H1 (cell line): ENCODE results near the gene TEAD1. TPM values are rescaled to one million over a fixed set of nuclear protein-coding genes. Genes with fewer than 3 reads are reported as not detected.

Experiments
- BRCA1 ChIP-seq: IDR thresholded peaks from 2 replicates; pipeline ENCODE4 v1.6.1; 2012; ENCODE audit warnings: low read depth, low read length, improper control_type of control experiment
- CREB1 ChIP-seq: IDR thresholded peaks from 2 replicates; pipeline ENCODE4 v1.6.1; 2012; ENCODE audit warnings: inconsistent platforms
- SP2 ChIP-seq: IDR thresholded peaks from 2 replicates; pipeline ENCODE4 v1.6.1; 2012; ENCODE audit warnings: mild to moderate bottlenecking, low read length, inconsistent platforms
- TAF1 ChIP-seq: IDR thresholded peaks from 2 replicates; pipeline ENCODE4 v1.6.1; 2011; ENCODE audit warnings: mild to moderate bottlenecking, low read depth, low read length
- TAF7 ChIP-seq: optimal IDR thresholded peaks from 2 replicates; pipeline ENCODE3; 2011; ENCODE audit warnings: low read depth, mild to moderate bottlenecking, inconsistent platforms, low read length, moderate library complexity, borderline replicate concordance
- ZNF274 ChIP-seq: IDR thresholded peaks from 2 replicates; pipeline ENCODE4 v1.7.0; 2012; ENCODE audit warnings: low read length, borderline replicate concordance; ENCODE audit errors: extremely low read depth
- polyA plus RNA-seq, 7 experiments: library from polyadenylated mRNA; depleted of rRNA in 3 of 7; stranded (reverse) in 5 of 7; unstranded in 2 of 7; fragments of >200 nt in 5 of 7; fragments of 200-250 nt in 2 of 7; gene quantifications; 1 replicate in 5 of 7; 2 replicates in 1 of 7; 4 replicates in 1 of 7; pipeline versions ENCODE4 v1.2.1 to v1.2.3, GENCODE V29; 2011 to 2013; ENCODE audit warnings: missing spikeins in 2 of 7, mixed read lengths in 2 of 7
- total RNA-seq: library from RNA; stranded (reverse); fragmentation: NEBNext Ultra II Directional; extraction: Animal tissue kit (Norgen Biotek cat#: 25700); gene quantifications from 2 replicates; pipeline ENCODE4 v1.2.1, GENCODE V29; 2021
- TF ChIP-seq, protein P1 (sequence below): IDR thresholded peaks from 2 replicates; pipeline ENCODE4 v1.6.1; 2012; ENCODE audit warnings: inconsistent platforms
- TF ChIP-seq, protein P2 (sequence below): IDR thresholded peaks from 2 replicates; pipeline ENCODE4 v1.6.1; 2011; ENCODE audit warnings: low read length, improper control_type of control experiment

Gene TEAD1
- total and polyA plus RNA-seq, 2 of the 8 experiments (the other 6 are each of a cell fraction or from before 2014, with no cell fraction given) = 15.6 to 67.4 TPM

DNA sequence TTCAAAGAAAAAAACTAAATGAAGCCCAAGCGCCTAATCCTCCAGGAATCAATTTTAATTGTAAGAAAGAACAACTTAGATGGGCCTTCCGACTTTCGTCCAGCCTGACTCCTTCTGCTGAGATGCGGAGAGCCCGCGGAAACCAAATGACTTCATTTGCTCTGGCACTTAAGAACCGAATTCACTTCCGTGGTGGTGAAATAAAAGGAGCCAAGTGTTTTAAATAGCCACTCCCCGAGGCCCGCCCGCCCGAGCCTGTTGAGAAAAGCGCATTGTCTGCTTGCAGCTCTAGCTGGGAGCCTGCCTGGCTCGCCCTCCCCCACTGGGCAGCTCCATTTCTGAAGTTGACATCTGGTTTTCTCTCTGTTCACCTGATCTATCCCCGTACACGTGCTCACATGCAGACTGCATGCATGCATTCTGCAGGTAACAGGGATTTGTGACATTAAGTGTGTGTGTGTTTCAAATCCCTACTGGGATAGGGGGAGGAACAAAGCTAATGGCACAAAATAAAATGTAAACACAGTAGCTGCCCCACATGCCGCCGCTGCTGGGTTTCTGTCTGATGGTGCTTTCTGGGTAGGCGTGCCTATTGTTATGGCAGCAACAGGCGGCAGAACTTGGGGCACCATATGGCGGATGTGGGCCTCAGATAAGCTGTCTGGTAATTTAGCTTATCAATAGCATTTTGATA, 6.2 kb downstream of the TEAD1 start (continued):
- TF ChIP-seq, protein P1, sequence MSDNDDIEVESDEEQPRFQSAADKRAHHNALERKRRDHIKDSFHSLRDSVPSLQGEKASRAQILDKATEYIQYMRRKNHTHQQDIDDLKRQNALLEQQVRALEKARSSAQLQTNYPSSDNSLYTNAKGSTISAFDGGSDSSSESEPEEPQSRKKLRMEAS = peak; percentile 88
- TF ChIP-seq BRCA1 = no peak
- TF ChIP-seq ZNF274 = no peak
- no peak; the same call in 1 of the 2 replicates for TF ChIP-seq CREB1
- TF ChIP-seq, protein P2, sequence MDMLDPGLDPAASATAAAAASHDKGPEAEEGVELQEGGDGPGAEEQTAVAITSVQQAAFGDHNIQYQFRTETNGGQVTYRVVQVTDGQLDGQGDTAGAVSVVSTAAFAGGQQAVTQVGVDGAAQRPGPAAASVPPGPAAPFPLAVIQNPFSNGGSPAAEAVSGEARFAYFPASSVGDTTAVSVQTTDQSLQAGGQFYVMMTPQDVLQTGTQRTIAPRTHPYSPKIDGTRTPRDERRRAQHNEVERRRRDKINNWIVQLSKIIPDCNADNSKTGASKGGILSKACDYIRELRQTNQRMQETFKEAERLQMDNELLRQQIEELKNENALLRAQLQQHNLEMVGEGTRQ = peak; percentile 47; the same call in 1 of the 2 replicates
- no peak for TF ChIP-seq SP2
- no peak for TF ChIP-seq TAF7
- 0 out of 2 replicates have a peak, but pooled peaks have one; percentile 37 for TF ChIP-seq TAF1
- TF ChIP-seq, all 59 proteins: peak for 19
